ENCODE data around the gene PRKCQ. TPM values are rescaled to one million over a fixed set of nuclear protein-coding genes. Genes with fewer than 3 reads are reported as not detected.

Gene PRKCQ
- total RNA-seq, 1 donor from 2014 or later, result 2.3 TPM

DNA sequence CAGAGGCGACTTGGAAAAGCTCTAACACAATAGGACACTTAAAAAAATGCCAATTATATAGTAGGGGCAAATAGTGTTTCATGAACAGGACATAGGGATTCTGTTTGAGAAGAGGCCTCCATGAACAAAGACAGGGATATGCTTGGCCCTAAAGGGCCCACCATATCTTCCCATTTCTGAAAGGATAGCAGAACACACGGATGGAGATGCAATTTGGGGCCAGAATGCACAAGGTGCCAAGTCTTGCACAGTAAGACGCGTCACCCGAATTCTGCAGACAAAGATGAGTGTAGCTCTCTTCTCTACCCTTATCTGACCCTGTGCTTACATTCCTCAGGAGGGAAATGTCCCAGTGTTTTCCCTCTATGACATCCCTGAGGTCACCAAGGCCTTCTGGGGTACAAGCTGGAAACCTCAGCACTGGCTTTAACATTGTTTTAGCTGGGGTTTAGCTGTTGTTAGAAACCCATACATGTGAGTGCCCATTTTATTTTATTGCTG, 12.8 kb downstream of the PRKCQ start:
- no peaks in the 10 kb centered on the region for H3K36me3 Mint-ChIP-seq
- peaks cover 7% of the 10 kb centered on the region for H3K27me3 Mint-ChIP-seq (ENCODE audit: low read depth)
- no peak overlapping the region for H3K27ac Mint-ChIP-seq
- H3K4me3 Mint-ChIP-seq, result no peak overlapping the region
- no peak for DNase-seq (ENCODE audit: low spot score in 2 of 2, unreplicated experiment in 2 of 2)
- H3K4me1 Mint-ChIP-seq, result no peaks in the 10 kb centered on the region
- TF ChIP-seq, protein P1, sequence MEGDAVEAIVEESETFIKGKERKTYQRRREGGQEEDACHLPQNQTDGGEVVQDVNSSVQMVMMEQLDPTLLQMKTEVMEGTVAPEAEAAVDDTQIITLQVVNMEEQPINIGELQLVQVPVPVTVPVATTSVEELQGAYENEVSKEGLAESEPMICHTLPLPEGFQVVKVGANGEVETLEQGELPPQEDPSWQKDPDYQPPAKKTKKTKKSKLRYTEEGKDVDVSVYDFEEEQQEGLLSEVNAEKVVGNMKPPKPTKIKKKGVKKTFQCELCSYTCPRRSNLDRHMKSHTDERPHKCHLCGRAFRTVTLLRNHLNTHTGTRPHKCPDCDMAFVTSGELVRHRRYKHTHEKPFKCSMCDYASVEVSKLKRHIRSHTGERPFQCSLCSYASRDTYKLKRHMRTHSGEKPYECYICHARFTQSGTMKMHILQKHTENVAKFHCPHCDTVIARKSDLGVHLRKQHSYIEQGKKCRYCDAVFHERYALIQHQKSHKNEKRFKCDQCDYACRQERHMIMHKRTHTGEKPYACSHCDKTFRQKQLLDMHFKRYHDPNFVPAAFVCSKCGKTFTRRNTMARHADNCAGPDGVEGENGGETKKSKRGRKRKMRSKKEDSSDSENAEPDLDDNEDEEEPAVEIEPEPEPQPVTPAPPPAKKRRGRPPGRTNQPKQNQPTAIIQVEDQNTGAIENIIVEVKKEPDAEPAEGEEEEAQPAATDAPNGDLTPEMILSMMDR (IDR thresholded peaks at IDR 0.05; ENCODE audit: unreplicated experiment), result no peak
- no peaks in the 10 kb centered on the region for H3K9me3 Mint-ChIP-seq

DNA sequence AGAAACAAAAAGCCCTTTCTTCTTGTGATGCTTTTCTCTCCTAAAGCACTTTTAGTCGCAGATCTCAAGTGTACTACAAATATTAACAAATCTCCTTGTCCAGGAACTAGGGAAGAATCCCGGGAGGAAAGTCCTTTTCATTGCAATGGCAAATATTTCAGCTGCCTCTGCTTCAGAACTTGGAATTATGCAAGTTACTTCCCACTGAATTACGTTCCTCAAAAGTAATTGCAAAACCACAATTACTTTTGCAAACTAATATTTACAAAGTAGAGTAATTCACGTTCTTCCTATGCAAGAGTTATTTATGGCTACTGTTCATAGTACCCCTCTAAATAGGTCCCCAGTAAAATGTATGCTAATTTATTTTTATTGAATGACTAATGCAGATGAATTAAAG, 14.5 kb downstream of the PRKCQ start:
- Mint-ChIP-seq H3K36me3 (no peaks in the 10 kb centered on the region), H3K4me1 (no peaks in the 10 kb centered on the region)

DNA sequence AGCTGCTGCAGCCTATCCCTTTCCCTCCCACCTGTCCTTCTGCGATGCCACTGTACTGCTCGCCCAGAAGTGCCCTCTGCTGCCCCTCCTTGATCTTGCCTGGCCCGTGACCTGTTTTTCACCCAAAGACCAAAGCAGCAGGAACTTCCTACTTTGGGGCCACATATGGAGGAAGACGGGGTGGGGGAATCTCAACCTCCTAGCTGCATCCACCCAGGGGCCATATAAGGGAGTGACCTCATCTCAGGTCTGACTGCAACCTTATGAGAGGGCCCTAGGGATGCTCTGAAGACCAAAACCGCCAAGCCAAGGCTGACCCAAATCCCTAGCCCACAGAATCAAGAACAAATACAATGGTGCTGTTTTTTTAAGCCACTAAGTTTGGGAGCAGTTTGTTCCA, 15.7 kb downstream of the PRKCQ start:
- H3K4me1 Mint-ChIP-seq, result no peaks in the 10 kb centered on the region
- no peak overlapping the region for H3K4me3 Mint-ChIP-seq
- H3K36me3 Mint-ChIP-seq, result no peaks in the 10 kb centered on the region
- no peak overlapping the region for H3K27ac Mint-ChIP-seq
- no peaks in the 10 kb centered on the region for H3K9me3 Mint-ChIP-seq
- no peaks in the 10 kb centered on the region for H3K27me3 Mint-ChIP-seq (ENCODE audit: low read depth)
- no peak for DNase-seq (ENCODE audit: low spot score in 2 of 2, unreplicated experiment in 2 of 2)
- TF ChIP-seq, protein P1 (IDR thresholded peaks at IDR 0.05; ENCODE audit: unreplicated experiment), result no peak

More for the DNA sequence above, 14.5 kb downstream of the PRKCQ start:
- Mint-ChIP-seq H3K27me3 (ENCODE audit: low read depth) (peaks cover 2% of the 10 kb centered on the region), H3K27ac (no peak overlapping the region), H3K9me3 (no peaks in the 10 kb centered on the region), H3K4me3 (no peak overlapping the region)
- DNase-seq (ENCODE audit: low spot score in 2 of 2, unreplicated experiment in 2 of 2), result no peak
- TF ChIP-seq, protein P1 (IDR thresholded peaks at IDR 0.05; ENCODE audit: unreplicated experiment), result no peak

DNA sequence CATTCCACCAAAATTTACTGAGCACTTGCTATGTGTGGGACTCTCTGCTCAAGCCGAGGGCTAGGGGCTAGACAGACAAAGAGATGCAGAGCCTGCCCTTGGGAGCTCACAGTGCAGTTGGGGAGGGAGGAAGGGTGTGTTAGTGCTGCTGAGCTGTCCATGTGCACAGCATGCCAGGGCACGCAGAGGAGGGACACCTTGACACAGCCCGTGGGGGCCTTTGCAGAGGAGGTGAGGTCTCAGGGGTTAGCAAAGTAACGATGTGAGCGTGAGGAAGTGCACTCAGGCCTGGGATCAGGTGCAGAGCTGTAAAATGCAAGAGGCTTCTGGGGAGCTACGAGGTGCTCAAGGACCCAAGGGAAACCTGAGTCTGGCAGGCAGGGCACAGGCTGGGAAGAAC, 16.3 kb downstream of the PRKCQ start:
- TF ChIP-seq, protein P1 (IDR thresholded peaks at IDR 0.05; ENCODE audit: unreplicated experiment), result no peak
- no peaks in the 10 kb centered on the region for H3K36me3 Mint-ChIP-seq
- DNase-seq (ENCODE audit: low spot score in 2 of 2, unreplicated experiment in 2 of 2), result no peak
- no peak overlapping the region for H3K4me3 Mint-ChIP-seq
- H3K27ac Mint-ChIP-seq, result no peak overlapping the region
- no peaks in the 10 kb centered on the region for H3K9me3 Mint-ChIP-seq
- H3K27me3 Mint-ChIP-seq (ENCODE audit: low read depth), result no peaks in the 10 kb centered on the region
- H3K4me1 Mint-ChIP-seq, result no peaks in the 10 kb centered on the region

DNA sequence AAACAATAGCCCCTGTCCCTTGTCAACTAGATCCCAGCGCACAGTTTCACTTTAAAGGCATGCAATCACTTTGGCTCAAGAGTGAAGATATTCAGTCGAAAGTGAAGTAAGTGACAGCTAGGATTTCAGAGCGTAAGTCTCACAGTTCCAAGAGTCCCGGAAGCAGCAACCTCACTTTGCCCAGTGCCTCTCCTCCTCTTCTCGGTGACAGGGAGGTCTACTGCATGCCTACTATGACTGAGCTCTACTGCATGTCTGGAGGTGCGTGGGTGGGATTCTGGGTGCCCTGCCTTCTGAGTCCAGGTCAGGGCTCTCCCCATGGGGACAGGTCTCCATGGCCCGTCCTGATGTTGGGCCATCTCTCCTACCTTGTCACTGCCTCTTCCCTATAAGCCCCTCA, 17.0 kb downstream of the PRKCQ start:
- H3K4me3 Mint-ChIP-seq, result no peak overlapping the region
- DNase-seq (ENCODE audit: low spot score in 2 of 2, unreplicated experiment in 2 of 2), result no peak
- H3K4me1 Mint-ChIP-seq, result no peaks in the 10 kb centered on the region
- no peak overlapping the region for H3K27ac Mint-ChIP-seq
- TF ChIP-seq, protein P1 (IDR thresholded peaks at IDR 0.05; ENCODE audit: unreplicated experiment), result no peak
- H3K36me3 Mint-ChIP-seq, result no peaks in the 10 kb centered on the region
- no peaks in the 10 kb centered on the region for H3K27me3 Mint-ChIP-seq (ENCODE audit: low read depth)
- H3K9me3 Mint-ChIP-seq, result no peaks in the 10 kb centered on the region

DNA sequence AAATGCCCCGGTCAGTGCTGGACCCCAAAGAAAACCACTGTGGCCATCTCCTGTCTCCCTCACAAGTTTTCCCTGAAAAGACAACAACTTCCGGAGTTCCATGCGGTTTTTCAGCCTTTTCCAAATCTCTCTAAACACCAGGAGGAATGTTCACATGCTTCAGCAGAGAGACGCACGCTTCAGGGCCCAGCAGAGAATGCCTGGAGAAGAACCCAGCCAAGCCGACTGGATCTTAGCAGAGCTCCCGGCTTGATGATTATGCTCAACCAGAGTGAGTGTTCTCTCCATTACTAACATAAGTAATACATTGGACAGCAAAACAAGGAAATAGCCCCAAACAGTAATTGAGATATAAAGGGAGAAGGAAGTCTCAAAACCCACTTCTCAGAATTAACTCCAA, 17.9 kb downstream of the PRKCQ start:
- DNase-seq (ENCODE audit: low spot score in 2 of 2, unreplicated experiment in 2 of 2), result no peak
- no peak overlapping the region for H3K27ac Mint-ChIP-seq
- no peaks in the 10 kb centered on the region for H3K4me1 Mint-ChIP-seq
- peaks cover 5% of the 10 kb centered on the region for H3K27me3 Mint-ChIP-seq (ENCODE audit: low read depth)
- no peak overlapping the region for H3K4me3 Mint-ChIP-seq
- H3K9me3 Mint-ChIP-seq, result no peaks in the 10 kb centered on the region
- H3K36me3 Mint-ChIP-seq, result no peaks in the 10 kb centered on the region
- TF ChIP-seq, protein P1 (IDR thresholded peaks at IDR 0.05; ENCODE audit: unreplicated experiment), result no peak
